GM18520 (cell line): ENCODE data around the gene ZNF106.

Source experiments
- ATAC-seq: cut with Tn5 transposase; IDR thresholded peaks from one replicate; pipeline ENCODE4 v1.9.1; 2021; ENCODE audit not compliant: unreplicated experiment

Gene ZNF106

DNA sequence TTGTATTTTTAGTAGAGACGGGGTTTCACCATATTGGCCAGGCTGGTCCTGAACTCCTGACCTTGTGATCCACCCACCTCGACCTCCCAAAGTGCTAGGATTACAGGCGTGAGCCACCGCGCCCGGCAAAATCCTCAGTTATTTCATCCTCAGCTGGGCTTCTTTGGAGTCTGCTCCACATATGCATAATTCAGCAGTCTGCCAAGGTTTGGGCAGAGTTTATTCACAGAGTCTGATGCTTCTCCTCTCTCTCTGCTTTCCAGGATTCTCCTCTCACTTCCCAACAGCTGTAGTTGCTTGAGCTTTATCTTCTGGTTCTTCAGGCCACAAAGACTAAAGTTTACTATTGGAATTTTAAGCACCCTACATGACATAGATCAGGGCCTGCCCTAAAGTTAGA is 8.2 kb downstream of the ZNF106 start:
- ATAC-seq = no peak

DNA sequence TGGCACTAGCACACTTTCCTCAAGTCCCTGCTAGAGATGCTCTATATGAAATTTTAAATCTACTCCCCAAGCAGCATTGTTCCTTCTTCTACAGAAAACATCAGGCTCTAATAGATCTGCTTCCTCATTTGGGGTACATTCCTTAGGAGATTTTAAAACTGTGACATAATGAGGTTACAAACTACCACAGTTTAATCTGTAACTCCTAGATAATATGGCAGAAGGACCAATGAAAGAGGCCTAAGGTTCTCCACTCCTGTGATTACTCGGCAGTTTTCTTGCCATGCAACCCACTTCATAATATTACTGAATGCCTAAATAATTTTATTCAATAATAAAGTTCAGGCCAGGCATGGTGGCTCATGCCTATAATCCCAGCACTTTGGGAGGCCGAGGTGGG is 16.1 kb downstream of the ZNF106 start:
- no peak for ATAC-seq

DNA sequence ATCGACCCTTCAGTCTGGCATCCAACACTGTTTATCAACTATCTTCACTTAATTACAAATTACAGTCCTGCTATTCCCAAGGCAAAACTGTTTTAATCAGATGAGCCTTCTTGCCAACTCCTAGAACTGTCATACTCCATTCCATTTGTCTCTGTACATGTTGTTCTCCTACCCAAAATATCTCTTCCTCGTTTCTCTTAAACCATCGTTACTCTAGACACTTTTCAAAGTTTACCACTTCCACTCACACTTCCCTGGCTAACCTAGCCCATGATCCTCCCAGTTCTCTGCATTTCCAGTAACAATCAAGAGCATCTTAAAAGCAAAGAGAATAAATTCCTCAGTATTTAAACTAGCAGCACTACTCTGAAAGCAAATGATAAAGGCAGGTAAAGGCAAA is 19.9 kb downstream of the ZNF106 start:
- ATAC-seq = no peak

DNA sequence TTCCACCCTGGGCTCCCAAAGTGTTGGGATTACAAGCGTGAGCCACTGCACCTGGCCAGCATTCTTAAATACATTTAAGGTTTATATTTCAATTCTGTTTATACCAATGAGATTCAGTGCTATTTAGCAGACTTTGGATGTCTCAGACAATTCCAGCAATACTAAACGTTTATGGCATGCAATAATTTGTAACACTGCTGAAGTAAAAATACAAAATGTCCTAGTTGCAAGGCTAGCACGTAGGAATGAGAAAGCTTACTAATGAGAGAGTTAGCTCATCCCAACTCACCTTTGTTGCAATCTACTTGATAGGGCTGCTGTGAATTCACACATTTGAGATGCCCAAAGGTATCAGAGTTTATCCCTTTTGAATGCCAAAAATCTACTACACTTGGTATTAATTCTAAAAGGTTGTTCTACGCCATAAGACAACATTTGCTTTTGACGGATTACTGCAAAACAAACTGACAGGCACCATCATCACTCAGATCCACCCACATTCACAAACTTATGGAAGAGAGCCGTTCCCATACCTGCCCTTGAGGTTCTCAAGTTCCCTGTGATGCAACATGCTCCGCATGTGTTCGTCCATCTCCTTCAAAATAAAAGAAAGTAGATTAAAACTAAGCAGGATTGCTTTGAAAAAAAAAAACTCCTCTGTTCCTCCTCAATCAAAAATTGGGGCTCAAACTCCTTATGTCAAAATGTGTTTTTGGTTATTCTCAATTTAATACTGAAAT is 25.3 kb downstream of the ZNF106 start:
- no peak for ATAC-seq

DNA sequence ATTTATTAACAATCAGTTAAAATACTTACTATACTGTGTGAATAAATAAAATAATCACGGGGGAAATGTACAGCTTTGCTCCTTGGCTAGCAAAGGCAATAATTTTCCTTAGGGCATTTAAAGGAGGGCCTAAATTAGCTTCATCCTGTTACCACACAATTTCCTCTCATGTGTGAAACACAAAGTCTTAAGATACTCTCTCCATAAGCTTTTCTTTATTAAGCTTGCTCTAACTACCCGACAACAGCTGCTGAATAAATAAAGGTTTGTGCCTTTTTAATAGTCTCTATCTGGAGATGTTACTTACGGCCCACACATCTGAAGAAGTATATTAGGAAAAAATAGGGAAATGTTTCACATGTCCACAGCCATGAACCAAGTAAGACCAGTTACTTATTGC is 29.7 kb downstream of the ZNF106 start:
- no peak for ATAC-seq

DNA sequence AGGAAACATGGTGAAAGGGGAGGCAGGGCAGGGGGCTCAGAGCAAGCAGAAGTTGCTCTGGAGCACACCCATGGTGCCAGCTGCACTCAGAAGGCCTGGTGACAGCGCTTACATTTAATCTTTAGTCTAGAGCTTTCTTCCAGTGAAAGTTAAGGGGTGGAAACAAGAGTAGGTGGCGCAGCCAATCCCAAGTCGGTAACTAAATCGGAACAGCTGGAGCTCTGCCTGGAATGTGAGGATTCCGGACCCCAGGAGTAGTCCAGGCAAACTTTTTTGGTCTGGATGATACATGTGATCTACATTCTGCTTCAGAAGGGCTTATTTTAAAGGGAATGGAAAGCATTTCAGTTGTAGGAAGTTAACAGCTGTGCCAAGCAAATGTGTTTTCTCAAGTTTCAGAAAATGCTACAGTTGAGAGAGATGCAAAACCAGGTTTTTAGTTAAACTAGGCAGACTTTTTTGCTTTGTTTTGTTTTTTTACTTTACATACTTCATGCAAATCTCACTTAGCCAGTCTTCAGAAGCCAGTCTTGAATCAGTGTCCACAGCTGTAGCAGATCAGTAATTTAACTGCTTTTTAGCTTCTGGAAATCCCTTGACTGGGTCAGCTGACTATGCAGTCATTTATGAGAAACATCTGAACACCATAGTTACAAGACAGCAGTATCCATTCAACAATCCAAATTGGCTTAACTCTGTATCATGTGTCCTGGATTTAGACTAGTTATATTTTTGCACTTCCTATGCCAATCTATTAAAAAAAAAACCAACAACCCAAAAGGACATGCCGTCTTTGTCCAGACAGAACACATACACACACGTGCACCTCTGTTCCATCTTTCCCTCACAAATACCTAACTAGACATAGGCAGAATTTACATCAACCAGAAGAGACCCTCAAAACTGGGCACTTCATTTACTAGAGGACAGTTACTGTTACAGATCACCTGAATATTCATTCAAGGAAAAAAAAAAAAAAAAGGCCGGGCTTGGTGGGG is 33.2 kb downstream of the ZNF106 start:
- peak; percentile 82 for ATAC-seq

DNA sequence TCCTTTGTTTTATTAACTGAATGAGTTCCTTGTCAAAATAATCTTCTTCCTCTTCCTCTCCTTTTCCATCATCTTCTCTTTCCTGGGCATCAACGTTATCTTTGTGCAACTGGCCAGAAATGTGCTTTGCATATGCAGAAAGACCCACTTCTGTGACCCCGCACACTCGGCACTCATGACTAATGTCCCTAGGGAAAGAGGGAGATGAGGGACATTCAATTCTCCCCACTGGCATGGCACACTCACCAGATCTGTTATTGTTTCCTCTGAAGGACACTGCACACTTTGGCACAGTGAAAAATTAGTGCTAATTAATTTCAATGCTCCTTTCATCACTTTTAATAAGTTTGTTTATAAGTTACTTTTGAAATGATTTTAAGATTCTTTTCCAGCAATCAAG is 34.0 kb downstream of the ZNF106 start:
- ATAC-seq = no peak

DNA sequence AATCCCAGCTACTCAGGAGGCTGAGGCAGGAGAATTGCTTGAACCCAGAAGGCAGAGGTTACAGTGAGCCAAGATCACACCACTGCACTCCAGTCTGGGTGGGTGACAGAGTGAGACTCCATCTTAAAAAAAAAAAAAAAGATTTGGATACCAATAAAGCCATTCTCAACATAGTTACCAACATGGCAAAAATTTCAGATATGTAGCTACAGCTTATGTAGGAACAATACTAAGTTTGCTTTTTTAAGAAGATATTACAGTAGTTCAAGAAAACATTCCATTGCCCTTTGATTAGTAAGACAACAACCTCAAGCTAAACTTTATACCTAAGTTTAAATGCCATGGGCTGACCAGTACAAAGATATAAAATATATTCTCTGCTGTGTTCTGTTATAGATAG is 34.4 kb downstream of the ZNF106 start:
- ATAC-seq = no peak

DNA sequence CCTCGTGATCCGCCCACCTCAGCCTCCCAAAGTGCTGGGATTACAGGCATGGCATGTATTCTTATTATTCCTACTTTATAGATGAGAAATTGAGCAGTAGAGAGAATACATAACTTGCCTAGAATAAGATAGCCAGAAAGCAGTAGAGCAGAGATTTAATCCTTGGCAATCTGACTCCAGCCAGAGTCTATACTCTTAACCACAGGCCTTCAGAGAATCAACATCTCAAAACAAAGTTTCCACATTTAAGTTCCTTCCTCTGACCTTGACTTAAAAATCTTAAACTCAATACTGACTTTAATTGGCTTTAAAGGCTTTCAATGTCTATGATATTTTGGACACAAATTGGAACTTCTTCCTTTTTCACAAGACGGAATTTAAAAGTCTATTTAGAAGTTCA is 37.1 kb downstream of the ZNF106 start:
- no peak for ATAC-seq

DNA sequence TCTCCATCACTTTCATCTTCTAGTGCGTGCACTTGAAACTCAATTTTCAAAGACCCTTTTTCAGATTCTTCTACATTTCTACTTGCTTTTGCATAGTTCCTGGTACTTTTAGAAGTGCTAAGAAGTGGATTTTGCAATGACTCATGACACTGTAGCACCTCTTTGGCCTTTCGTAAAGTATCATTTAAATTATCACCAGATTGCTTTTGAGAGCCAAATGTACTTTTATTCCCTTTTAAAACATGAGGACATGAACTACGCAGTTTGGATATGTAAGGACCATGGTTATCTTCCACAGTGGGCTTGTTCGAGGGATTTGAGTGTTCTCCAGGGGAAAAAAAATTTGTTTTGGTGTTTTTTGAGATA is 40.5 kb downstream of the ZNF106 start:
- ATAC-seq = no peak

DNA sequence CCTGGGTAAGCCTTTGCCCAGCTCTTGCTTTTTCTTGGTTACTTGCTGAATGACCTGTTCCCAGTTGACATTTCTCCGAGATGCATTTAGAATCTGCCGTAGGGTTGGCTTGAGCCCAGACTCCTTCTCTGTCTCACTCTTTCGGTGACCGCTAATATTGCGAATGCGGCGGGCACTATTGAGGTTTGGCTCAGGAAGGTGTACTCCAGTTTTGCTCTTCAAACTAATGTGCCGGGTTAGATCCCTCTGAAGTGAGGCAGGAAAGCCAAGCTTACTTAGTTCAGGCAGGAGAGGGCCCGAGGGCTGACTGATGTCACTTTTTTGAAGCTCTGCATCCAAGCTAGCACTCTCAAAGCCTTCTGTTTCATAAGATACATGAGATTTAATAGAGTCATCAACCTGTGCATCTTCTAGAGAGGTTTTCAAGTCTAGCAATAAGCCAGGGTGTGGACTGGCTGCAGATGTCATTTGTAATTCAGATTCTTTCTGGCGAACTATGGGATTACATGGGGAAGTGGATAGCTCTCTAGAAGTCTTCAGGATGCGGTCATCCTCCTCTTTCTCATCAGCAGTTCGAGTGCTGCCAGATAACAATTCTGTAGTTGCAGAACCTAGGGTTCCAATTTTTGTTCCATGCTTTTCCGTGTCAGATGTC is 41.0 kb downstream of the ZNF106 start:
- no peak for ATAC-seq

DNA sequence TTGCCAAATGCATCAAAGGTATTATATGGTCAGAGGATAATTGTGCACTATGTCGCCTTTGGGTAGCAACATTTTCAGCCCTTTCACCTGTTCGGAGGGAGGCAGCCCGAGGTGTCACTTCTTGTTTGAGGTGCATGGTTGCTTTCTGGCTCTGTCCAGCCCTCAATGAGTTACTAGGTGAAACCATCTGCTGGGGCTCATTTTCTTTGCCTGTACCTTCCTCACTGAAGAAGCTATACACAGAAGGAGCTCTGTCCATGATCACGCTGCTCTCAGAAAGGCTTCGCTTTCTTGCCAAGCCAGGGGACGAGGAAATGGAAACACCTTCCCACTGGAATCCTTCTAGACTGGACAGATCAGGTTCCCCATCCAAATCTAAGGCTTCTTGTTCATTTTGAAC is 42.7 kb downstream of the ZNF106 start:
- no peak for ATAC-seq

DNA sequence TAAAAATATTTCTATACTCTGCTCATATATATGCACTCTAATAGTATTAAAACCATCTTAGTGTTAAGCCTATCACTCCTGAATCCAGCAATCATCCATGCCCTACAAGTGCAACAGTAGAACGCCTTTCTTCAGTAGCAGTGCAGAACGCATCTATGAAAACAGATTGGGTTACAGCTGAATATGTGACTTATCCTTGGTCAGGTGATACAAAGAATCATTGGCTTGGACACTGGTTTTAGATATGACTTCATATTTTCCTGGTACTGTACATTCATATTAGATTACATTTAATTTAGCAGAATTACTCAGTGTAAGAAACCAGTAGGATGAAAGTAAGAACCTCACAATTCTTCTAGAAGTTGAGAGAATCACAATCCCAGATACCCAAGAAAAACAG is 43.3 kb downstream of the ZNF106 start:
- ATAC-seq = no peak

DNA sequence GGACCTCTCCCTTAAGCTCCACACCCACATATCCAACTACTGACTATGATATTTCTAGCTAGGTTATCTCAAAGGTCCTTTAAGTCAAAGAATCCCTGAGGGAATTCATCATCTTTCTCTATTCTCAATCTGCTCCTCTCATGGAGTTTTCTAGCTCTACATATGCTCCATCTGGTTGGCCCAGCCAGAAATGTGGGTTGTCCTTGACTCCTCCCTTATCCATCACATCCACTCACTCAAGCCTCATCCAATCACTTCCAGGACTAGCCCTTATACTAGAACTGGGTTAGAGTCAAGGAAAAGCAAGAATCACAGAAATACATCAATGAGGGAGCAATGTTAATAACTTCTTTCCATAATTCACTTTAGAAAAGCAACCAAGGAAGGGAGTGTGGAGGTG is 45.4 kb downstream of the ZNF106 start:
- ATAC-seq = no peak

DNA sequence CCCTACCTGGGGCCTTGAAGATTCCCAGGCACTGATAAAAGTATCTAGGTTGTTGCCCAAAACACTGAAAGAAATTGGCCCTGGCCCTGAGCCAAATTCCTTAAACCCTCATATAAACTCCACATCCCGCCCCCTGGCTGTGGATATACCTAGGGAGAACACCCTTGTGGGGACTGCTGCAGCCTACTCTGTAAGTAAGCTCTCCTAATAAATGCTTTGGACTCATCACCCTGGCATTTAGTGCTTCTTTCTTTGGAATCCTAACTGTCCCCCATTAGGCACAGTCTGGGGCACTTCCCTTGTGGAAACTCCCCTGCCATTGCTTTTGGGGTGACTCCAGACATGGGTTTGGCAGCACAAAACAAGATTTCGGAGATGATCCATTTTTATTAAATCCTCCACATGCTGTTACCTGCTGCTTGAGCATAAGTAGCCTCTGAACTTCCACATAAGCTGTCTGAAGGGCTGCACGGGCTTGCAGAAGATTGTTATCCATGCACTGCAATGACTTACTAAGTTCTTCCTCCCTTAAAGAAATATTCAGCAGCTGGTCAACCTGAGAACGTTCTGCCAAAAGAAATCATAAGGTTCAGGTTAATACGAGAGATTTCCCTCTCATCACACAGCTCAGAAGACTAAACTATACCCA is 46.4 kb downstream of the ZNF106 start:
- no peak for ATAC-seq

DNA sequence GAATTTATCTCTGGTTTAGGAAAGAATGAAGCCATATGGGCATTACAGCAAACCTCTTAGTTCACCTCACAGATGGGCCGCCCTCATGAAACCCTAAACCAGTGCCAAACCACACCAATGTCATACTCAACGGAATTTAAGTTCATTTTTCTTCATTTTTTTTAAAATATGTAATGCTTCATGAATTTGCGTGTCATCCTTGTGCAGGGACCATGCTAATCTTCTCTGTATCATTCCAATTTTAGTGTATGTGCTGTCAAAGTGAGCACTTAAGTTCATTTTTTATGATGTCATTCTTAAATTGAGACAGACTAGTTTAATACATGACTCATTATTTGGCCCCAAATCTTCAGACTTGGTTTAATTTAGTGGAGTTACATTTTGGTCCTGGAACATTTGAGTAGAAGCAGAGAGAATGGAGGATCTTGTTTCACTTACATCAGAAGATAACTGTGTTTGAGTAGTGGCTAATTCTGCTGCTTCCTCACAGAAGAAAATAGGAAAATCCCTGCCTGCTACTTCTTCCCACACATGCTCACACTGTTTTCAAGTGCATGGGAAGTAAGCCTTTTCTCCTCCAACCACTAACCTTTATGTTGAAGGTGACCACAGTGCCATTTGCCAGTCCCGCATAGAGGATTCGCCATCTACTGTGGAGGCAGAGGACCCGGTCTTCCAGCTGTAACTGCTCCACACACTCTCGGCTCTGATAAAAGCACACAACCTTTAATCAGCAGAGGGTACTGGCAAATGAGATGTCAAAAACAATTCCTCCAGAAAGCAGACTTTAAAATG is 63.3 kb downstream of the ZNF106 start:
- ATAC-seq = no peak

DNA sequence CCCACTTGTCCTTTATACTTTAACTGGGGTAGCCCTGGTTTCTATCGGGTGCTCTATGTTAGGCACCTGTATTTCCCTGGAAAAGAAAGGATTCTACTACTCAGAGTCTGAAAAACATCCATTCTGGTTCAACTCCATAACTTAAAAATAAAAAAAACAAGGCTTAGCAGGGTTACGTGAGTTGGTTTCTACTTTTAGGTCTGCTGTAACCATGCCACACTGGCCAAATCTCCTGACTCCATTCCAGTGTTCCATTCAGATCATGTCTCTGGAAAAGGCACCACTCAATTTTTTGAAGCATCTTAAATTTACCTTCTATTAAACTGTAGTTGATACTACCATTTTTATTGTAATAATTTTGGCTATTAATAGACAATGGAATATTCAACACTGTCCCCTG is 69.6 kb downstream of the ZNF106 start:
- ATAC-seq = no peak

DNA sequence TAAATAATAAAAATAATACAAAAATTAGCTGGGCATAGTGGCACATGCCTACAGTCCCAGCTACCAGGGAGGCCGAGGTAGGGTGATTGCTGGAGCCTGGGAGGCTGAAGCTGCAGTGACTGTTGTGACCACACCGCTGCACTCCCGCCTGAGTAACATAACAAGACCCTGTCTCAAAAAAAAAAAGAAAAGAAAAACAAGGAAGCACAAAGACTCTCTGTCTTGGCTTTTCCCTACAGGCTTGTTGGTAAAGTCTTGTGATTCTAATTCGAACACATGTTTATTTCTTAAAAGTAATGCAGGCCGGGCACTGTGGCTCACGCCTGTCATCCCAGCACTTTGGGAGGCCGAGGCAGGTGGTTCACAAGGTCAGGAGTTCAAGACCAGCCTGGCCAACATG is 71.6 kb downstream of the ZNF106 start:
- no peak for ATAC-seq

DNA sequence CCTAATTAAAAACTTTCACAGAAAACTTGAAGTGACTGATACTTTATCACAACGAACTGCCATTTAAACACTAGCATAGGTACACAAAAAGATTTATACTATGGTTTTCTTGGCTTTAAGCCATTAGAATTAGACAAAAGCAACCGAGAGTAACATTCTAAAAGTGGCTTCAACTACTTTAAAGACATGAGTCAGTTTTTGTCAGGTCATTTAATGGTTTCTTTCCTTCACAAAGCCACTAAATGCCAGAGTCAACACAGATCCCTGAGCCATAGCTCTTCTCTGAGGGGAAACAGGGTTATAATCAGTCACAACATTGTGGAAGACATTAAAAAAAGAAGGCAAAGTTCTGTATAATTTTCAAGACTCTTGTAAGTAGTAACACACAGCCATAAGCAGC is 77.0 kb downstream of the ZNF106 start:
- ATAC-seq = no peak

DNA sequence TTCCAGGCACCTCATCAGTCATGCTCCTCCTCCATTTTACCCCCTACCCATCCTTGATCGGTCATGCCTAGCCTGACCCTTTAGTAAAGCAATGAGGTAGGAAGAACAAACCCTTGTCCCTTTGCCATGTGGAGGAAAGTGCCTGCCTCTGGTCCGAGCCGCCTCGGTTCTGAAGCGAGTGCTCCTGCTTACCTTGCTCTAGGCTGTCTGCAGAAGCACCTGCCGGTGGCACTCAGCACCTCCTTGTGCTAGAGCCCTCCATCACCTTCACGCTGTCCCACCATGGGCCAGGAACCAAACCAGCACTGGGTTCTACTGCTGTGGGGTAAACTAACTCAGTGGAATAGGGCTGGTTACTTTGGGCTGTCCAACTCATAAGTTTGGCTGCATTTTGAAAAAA is 79.1 kb downstream of the ZNF106 start:
- ATAC-seq = no peak

DNA sequence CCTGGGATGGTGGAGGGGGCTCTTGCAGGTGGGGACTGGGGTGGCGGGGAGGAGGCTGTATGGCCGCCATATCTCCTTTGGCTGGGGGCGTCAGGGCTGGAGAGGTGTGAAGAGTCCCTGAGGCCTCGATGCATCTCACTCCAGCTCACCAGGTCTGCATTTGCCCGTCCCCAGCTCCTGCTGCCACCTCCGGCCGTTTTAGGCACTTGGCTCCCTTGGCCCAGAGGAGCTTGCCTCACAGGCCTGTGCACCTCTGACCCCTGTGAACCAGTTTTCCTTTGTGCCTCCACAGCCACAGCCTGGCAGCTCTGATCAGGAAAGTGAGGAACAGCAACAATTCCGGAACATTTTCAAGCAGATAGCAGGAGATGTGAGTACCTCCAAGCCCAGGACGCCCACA is 81.9 kb downstream of the ZNF106 start:
- ATAC-seq = no peak
